SK-N-SH (cell line): ENCODE measurements around the gene HOXD13. TPM values are rescaled to one million over a fixed set of nuclear protein-coding genes. Genes with fewer than 3 reads are reported as not detected.

ENCODE experiments used
- CTCF ChIA-PET: fragments of 300-600, 350-600 bp; formaldehyde crosslinking; extraction: SDS; loops from one replicate; lab custom pipeline; 2021; lab: Yijun Ruan, JAX
- POLR2A ChIA-PET: fragments of 350-600 bp; sonication (Branson Sonifier 250); formaldehyde crosslinking; extraction: SDS; loops from one replicate; lab custom pipeline; 2020; ENCODE audit warnings: antibody characterized with exemption, inconsistent platforms; lab: Yijun Ruan, JAX
- DNase-seq: peaks from one replicate; pipeline ENCODE4 v3.0.0; 2012
- H2AFZ ChIP-seq: fragments of 200-600 bp; sonication (generic); 2 replicates; pipeline ENCODE4 v1.8.1; 2016; ENCODE audit warnings: antibody characterized with exemption, mild to moderate bottlenecking, low read depth
- H3F3A ChIP-seq: fragments of 200-600 bp; sonication (generic); replicated peaks from 2 replicates; pipeline ENCODE3; 2016; ENCODE audit warnings: antibody characterized with exemption, mild to moderate bottlenecking; ENCODE audit not compliant: insufficient read depth
- H3K27ac ChIP-seq, 2 experiments: fragments of 200-500 bp in 1 of 2; fragments of 200-600 bp in 1 of 2; sonication (Bioruptor generic) in 1 of 2; sonication (generic), shearing (Covaris generic) in 1 of 2; 2 replicates each; pipeline versions ENCODE4 v1.5.1 to v1.6.1; 2014 to 2016; ENCODE audit warnings: low read depth in 2 of 2, inconsistent platforms in 1 of 2, low read length in 1 of 2, mild to moderate bottlenecking in 1 of 2, mixed read lengths in 1 of 2
- H3K27me3 ChIP-seq: fragments of 200-600 bp; sonication (generic), shearing (Covaris generic); 2 replicates; pipeline ENCODE4 v1.6.1; 2016; ENCODE audit warnings: mixed run types; ENCODE audit not compliant: insufficient read depth
- H3K36me3 ChIP-seq, 2 experiments: fragments of 200-500 bp in 1 of 2; fragments of 200-600 bp in 1 of 2; sonication (Bioruptor generic) in 1 of 2; sonication (generic) in 1 of 2; replicated peaks in 1 of 2; 2 replicates each; pipeline versions ENCODE3 to v1.5.1; 2014 to 2016; ENCODE audit warnings: low read length in 1 of 2, mild to moderate bottlenecking in 1 of 2; ENCODE audit not compliant: insufficient read depth in 2 of 2, control insufficient read depth in 1 of 2
- H3K4me1 ChIP-seq, 2 experiments: fragments of 200-500 bp in 1 of 2; fragments of 200-600 bp in 1 of 2; sonication (Bioruptor generic) in 1 of 2; sonication (generic), shearing (Covaris generic) in 1 of 2; 2 replicates each; pipeline versions ENCODE4 v1.5.1 to v1.6.1; 2014 to 2016; ENCODE audit warnings: low read depth in 1 of 2, low read length in 1 of 2, mixed run types in 1 of 2; ENCODE audit not compliant: insufficient read depth in 2 of 2, control insufficient read depth in 1 of 2
- H3K4me2 ChIP-seq: fragments of 200-600 bp; sonication (generic), shearing (Covaris generic); 2 replicates; pipeline ENCODE4 v1.6.1; 2017; ENCODE audit warnings: mixed run types
- H3K4me3 ChIP-seq, 2 experiments: fragments of 200-500 bp in 1 of 2; fragments of 200-600 bp in 1 of 2; sonication (Bioruptor generic) in 1 of 2; sonication (generic), shearing (Covaris generic) in 1 of 2; 2 replicates each; pipeline versions ENCODE4 v1.5.1 to v1.8.1; 2014 to 2016; ENCODE audit warnings: low read depth in 2 of 2, inconsistent platforms in 1 of 2, low read length in 1 of 2, mild to moderate bottlenecking in 1 of 2, mixed read lengths in 1 of 2, moderate library complexity in 1 of 2
- H3K79me2 ChIP-seq: fragments of 200-600 bp; sonication (generic); 2 replicates; pipeline ENCODE4 v1.8.1; 2017; ENCODE audit warnings: mild to moderate bottlenecking; ENCODE audit not compliant: insufficient read depth
- H3K9ac ChIP-seq: fragments of 200-600 bp; sonication (generic); 2 replicates; pipeline ENCODE4 v1.6.1; 2017; ENCODE audit warnings: mixed run types
- H3K9me2 ChIP-seq: fragments of 200-600 bp; sonication (generic); 2 replicates; pipeline ENCODE4 v1.6.1; 2017; ENCODE audit warnings: mixed run types
- H3K9me3 ChIP-seq: fragments of 200-600 bp; sonication (generic); 2 replicates; pipeline ENCODE4 v1.6.1; 2017; ENCODE audit warnings: mixed run types, mild to moderate bottlenecking, moderate library complexity
- H4K20me1 ChIP-seq: fragments of 200-600 bp; sonication (generic); 2 replicates; pipeline ENCODE4 v1.6.1; 2017; ENCODE audit warnings: mild to moderate bottlenecking, mixed run types; ENCODE audit not compliant: insufficient read depth
- CHD2 ChIP-seq: fragments of 150-350 bp; IDR thresholded peaks from 2 replicates; pipeline ENCODE4 v1.6.1; 2018; ENCODE audit warnings: low read length; ENCODE audit not compliant: partially characterized antibody
- ELF1 ChIP-seq: IDR thresholded peaks from 2 replicates; pipeline ENCODE4 v1.4.0; 2012
- EZH2phosphoT487 ChIP-seq: fragments of 200-600 bp; sonication (generic); IDR thresholded peaks from 2 replicates; pipeline ENCODE4 v1.6.1; 2017; ENCODE audit warnings: low read depth, mixed run types, mild to moderate bottlenecking, antibody characterized with exemption, moderate library complexity, borderline replicate concordance
- FOSL2 ChIP-seq: IDR thresholded peaks from 2 replicates; pipeline ENCODE4 v1.4.0; 2012; ENCODE audit warnings: low read depth, mild to moderate bottlenecking, moderate library complexity, borderline replicate concordance
- FOXJ3 ChIP-seq: sonication (generic); formaldehyde crosslinking; IDR thresholded peaks from 2 replicates; pipeline ENCODE4 v1.5.1; 2020; ENCODE audit warnings: mild to moderate bottlenecking, missing genetic modification reagents
- GABPA ChIP-seq: IDR thresholded peaks from 2 replicates; pipeline ENCODE4 v1.4.0; 2012; ENCODE audit warnings: low read depth, mild to moderate bottlenecking
- GATA2 ChIP-seq: sonication (generic); formaldehyde crosslinking; IDR thresholded peaks from 2 replicates; pipeline ENCODE4 v1.5.0; 2020; ENCODE audit warnings: mild to moderate bottlenecking, missing genetic modification reagents
- JUND ChIP-seq: IDR thresholded peaks from 2 replicates; pipeline ENCODE4 v1.4.0; 2012
- NFIC ChIP-seq: IDR thresholded peaks from 2 replicates; pipeline ENCODE4 v1.4.0; 2012; ENCODE audit warnings: borderline replicate concordance
- NRF1 ChIP-seq: IDR thresholded peaks from 2 replicates; pipeline ENCODE4 v1.6.1; 2012; ENCODE audit warnings: low read depth, mild to moderate bottlenecking, low read length
- POLR2AphosphoS5 ChIP-seq: IDR thresholded peaks from 2 replicates; pipeline ENCODE4 v1.6.1; 2012; ENCODE audit warnings: low read depth, low read length
- RAD21 ChIP-seq: IDR thresholded peaks from 2 replicates; pipeline ENCODE4 v1.6.1; 2012; ENCODE audit warnings: mild to moderate bottlenecking, low read length
- RCOR1 ChIP-seq: fragments of 150-350 bp; IDR thresholded peaks from 2 replicates; pipeline ENCODE4 v1.6.1; 2017; ENCODE audit warnings: antibody characterized with exemption, low read length
- RXRA ChIP-seq: IDR thresholded peaks from 2 replicates; pipeline ENCODE4 v1.4.0; 2012; ENCODE audit warnings: low read depth, mild to moderate bottlenecking, borderline replicate concordance
- SIN3A ChIP-seq: IDR thresholded peaks from 2 replicates; pipeline ENCODE4 v1.6.1; 2012; ENCODE audit warnings: low read depth, mild to moderate bottlenecking, low read length, moderate library complexity, borderline replicate concordance
- TCF12 ChIP-seq: IDR thresholded peaks from 2 replicates; pipeline ENCODE4 v1.4.0; 2012
- TEAD4 ChIP-seq: IDR thresholded peaks from 2 replicates; pipeline ENCODE4 v1.4.0; 2012; ENCODE audit warnings: mild to moderate bottlenecking, borderline replicate concordance; ENCODE audit not compliant: insufficient read depth
- polyA plus RNA-seq, 3 experiments: library from polyadenylated mRNA; depleted of rRNA; stranded (reverse); fragments of >200 nt; gene quantifications; 2 replicates each; pipeline ENCODE4 v1.2.3, GENCODE V29; 2012
- TF ChIP-seq, protein P1 (sequence below): IDR thresholded peaks from 2 replicates; pipeline ENCODE4 v1.4.0; 2012; ENCODE audit warnings: low read depth, borderline replicate concordance
- TF ChIP-seq, protein P2 (sequence below): fragments of 150-350 bp; IDR thresholded peaks from 2 replicates; pipeline ENCODE4 v1.6.1; 2016; ENCODE audit warnings: mild to moderate bottlenecking, low read depth, low read length
- TF ChIP-seq, protein P3 (sequence below): fragments of 200-600 bp; sonication (generic); IDR thresholded peaks from 2 replicates; pipeline ENCODE4 v1.6.1; 2017; ENCODE audit warnings: antibody characterized with exemption, mild to moderate bottlenecking, moderate library complexity
- TF ChIP-seq, protein P4 (sequence below): fragments of 150-350 bp; IDR thresholded peaks from 2 replicates; pipeline ENCODE4 v1.6.1; 2017; ENCODE audit warnings: antibody characterized with exemption, low read length, low read depth, borderline replicate concordance
- TF ChIP-seq, protein P5 (sequence below): IDR thresholded peaks from 2 replicates; pipeline ENCODE4 v1.4.0; 2012; ENCODE audit warnings: low read depth, borderline replicate concordance
- TF ChIP-seq, protein P6 (sequence below): IDR thresholded peaks from 2 replicates; pipeline ENCODE4 v1.4.0; 2012; ENCODE audit warnings: low read depth
- TF ChIP-seq, protein P7 (sequence below): IDR thresholded peaks from 2 replicates; pipeline ENCODE4 v1.6.1; 2012; ENCODE audit warnings: mild to moderate bottlenecking, low read depth, low read length, moderate library complexity

Gene HOXD13
- polyA plus RNA-seq, 1 of the 3 experiments (the other 2 are of a cell fraction) = not detected

DNA sequence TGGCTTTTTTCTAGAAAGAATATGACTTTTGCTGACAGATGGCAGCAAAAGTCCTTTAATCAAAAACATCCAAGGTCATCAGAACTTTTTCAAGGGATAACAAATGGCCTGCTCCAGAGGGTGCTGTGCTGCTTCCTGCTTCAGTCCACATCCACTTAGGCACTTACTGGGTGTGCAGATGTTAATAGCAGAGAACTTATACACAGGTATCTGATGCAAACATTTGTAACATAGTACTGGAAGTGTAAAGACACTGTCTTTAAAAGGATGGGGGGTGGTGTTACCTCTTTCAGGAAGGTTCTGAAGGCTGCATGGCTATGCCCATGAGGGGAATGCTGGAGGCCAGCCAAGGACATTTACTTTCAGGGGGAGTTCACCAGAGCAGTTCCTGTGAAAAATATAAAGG is 42.5 kb downstream of the HOXD13 start:
- H3K27me3 ChIP-seq = no peaks in the 10 kb centered on the region
- H3K4me1 ChIP-seq = peaks cover 30 to 52% of the 10 kb centered on the region in 2 experiments
- H3K27ac ChIP-seq = peak overlapping the region; percentile 63 to 92
- peak overlapping the region; percentile 96 for H3K4me2 ChIP-seq
- no peaks in the 10 kb centered on the region for H3K9me3 ChIP-seq
- peaks cover 40% of the 10 kb centered on the region for H3F3A ChIP-seq
- H3K9me2 ChIP-seq = no peaks in the 10 kb centered on the region
- H3K4me3 ChIP-seq = no peak overlapping the region
- H2AFZ ChIP-seq = no peak overlapping the region; the same call in 1 of the 2 replicates
- peak overlapping the region; percentile 94; the same call in 1 of the 2 replicates for H3K9ac ChIP-seq
- H3K79me2 ChIP-seq = peaks cover 44% of the 10 kb centered on the region
- ChIA-PET POLR2A (interaction anchor here (2.2 to 6.3 kb wide), 2 partner anchors 419 to 439 kb away, joined by 10 to 34 read pairs; no protein-coding TSS in a partner anchor), CTCF (interaction anchor here (0.8 to 26.1 kb wide), 8 partner anchors 11 to 1014 kb away, joined by 3 to 1047 read pairs (median 20); partner anchors contain the start of gene HOXD9)
- no peaks in the 10 kb centered on the region for H3K36me3 ChIP-seq
- DNase-seq = no peak
- H4K20me1 ChIP-seq = no peaks in the 10 kb centered on the region
- TF ChIP-seq RAD21 (peak; percentile 68), NFIC (peak; percentile 15; the same call in 1 of the 2 replicates), TEAD4 (no peak; the same call in 1 of the 2 replicates), CHD2 (no peak), TCF12 (peak; percentile 54), FOSL2 (no peak), FOXJ3 (CRISPR knock-in tag) (no peak), ELF1 (no peak), SIN3A (no peak), GABPA (no peak), NRF1 (no peak), RCOR1 (peak; percentile 76), RXRA (no peak), EZH2phosphoT487 (no peak), POLR2AphosphoS5 (no peak), JUND (no peak), GATA2 (no peak)
- TF ChIP-seq, protein P1, sequence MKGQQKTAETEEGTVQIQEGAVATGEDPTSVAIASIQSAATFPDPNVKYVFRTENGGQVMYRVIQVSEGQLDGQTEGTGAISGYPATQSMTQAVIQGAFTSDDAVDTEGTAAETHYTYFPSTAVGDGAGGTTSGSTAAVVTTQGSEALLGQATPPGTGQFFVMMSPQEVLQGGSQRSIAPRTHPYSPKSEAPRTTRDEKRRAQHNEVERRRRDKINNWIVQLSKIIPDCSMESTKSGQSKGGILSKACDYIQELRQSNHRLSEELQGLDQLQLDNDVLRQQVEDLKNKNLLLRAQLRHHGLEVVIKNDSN = no peak
- TF ChIP-seq, protein P2, sequence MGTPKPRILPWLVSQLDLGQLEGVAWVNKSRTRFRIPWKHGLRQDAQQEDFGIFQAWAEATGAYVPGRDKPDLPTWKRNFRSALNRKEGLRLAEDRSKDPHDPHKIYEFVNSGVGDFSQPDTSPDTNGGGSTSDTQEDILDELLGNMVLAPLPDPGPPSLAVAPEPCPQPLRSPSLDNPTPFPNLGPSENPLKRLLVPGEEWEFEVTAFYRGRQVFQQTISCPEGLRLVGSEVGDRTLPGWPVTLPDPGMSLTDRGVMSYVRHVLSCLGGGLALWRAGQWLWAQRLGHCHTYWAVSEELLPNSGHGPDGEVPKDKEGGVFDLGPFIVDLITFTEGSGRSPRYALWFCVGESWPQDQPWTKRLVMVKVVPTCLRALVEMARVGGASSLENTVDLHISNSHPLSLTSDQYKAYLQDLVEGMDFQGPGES = no peak
- TF ChIP-seq, protein P3, sequence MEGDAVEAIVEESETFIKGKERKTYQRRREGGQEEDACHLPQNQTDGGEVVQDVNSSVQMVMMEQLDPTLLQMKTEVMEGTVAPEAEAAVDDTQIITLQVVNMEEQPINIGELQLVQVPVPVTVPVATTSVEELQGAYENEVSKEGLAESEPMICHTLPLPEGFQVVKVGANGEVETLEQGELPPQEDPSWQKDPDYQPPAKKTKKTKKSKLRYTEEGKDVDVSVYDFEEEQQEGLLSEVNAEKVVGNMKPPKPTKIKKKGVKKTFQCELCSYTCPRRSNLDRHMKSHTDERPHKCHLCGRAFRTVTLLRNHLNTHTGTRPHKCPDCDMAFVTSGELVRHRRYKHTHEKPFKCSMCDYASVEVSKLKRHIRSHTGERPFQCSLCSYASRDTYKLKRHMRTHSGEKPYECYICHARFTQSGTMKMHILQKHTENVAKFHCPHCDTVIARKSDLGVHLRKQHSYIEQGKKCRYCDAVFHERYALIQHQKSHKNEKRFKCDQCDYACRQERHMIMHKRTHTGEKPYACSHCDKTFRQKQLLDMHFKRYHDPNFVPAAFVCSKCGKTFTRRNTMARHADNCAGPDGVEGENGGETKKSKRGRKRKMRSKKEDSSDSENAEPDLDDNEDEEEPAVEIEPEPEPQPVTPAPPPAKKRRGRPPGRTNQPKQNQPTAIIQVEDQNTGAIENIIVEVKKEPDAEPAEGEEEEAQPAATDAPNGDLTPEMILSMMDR = peak; percentile 27
- TF ChIP-seq, protein P4, sequence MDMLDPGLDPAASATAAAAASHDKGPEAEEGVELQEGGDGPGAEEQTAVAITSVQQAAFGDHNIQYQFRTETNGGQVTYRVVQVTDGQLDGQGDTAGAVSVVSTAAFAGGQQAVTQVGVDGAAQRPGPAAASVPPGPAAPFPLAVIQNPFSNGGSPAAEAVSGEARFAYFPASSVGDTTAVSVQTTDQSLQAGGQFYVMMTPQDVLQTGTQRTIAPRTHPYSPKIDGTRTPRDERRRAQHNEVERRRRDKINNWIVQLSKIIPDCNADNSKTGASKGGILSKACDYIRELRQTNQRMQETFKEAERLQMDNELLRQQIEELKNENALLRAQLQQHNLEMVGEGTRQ = no peak
- TF ChIP-seq, protein P5, sequence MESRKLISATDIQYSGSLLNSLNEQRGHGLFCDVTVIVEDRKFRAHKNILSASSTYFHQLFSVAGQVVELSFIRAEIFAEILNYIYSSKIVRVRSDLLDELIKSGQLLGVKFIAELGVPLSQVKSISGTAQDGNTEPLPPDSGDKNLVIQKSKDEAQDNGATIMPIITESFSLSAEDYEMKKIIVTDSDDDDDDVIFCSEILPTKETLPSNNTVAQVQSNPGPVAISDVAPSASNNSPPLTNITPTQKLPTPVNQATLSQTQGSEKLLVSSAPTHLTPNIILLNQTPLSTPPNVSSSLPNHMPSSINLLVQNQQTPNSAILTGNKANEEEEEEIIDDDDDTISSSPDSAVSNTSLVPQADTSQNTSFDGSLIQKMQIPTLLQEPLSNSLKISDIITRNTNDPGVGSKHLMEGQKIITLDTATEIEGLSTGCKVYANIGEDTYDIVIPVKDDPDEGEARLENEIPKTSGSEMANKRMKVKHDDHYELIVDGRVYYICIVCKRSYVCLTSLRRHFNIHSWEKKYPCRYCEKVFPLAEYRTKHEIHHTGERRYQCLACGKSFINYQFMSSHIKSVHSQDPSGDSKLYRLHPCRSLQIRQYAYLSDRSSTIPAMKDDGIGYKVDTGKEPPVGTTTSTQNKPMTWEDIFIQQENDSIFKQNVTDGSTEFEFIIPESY = no peak
- TF ChIP-seq, protein P6, sequence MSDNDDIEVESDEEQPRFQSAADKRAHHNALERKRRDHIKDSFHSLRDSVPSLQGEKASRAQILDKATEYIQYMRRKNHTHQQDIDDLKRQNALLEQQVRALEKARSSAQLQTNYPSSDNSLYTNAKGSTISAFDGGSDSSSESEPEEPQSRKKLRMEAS = no peak
- TF ChIP-seq, protein P7, sequence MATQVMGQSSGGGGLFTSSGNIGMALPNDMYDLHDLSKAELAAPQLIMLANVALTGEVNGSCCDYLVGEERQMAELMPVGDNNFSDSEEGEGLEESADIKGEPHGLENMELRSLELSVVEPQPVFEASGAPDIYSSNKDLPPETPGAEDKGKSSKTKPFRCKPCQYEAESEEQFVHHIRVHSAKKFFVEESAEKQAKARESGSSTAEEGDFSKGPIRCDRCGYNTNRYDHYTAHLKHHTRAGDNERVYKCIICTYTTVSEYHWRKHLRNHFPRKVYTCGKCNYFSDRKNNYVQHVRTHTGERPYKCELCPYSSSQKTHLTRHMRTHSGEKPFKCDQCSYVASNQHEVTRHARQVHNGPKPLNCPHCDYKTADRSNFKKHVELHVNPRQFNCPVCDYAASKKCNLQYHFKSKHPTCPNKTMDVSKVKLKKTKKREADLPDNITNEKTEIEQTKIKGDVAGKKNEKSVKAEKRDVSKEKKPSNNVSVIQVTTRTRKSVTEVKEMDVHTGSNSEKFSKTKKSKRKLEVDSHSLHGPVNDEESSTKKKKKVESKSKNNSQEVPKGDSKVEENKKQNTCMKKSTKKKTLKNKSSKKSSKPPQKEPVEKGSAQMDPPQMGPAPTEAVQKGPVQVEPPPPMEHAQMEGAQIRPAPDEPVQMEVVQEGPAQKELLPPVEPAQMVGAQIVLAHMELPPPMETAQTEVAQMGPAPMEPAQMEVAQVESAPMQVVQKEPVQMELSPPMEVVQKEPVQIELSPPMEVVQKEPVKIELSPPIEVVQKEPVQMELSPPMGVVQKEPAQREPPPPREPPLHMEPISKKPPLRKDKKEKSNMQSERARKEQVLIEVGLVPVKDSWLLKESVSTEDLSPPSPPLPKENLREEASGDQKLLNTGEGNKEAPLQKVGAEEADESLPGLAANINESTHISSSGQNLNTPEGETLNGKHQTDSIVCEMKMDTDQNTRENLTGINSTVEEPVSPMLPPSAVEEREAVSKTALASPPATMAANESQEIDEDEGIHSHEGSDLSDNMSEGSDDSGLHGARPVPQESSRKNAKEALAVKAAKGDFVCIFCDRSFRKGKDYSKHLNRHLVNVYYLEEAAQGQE = no peak
